Activated CD4-positive, alpha-beta T cell treated with anti-CD3 and anti-CD28 coated beads, Interleukin-2, amount 50 U/mL, for 1 hour (primary cell): ENCODE data around the gene BRCA2.
"Not testable (repeated sequence)": the region's sequence is repeated elsewhere in the genome, so short reads cannot be mapped to it uniquely, and the experiment has no call there.

Experiments used
- DNase-seq: peaks from one replicate; pipeline ENCODE4 v3.0.0-alpha.2; 2020

Gene BRCA2

GRCh38 chr13:32310134-32310706 lies 5.1 kb upstream of the BRCA2 start:
- DNase-seq, result no peak

GRCh38 chr13:32311188-32311897 lies 4.0 kb upstream of the BRCA2 start:
- DNase-seq, result no peak

GRCh38 chr13:32314271-32315237 lies 754 bp upstream of the BRCA2 start:
- DNase-seq, result peak; percentile 47

- no peak for DNase-seq
Observed at GRCh38 chr13:32316028-32316339, 676 bp downstream of the BRCA2 start.

GRCh38 chr13:32316501-32316900 lies 1.2 kb downstream of the BRCA2 start:
- DNase-seq, result no peak

- DNase-seq, result no peak
Observed at GRCh38 chr13:32317716-32318465, 2.6 kb downstream of the BRCA2 start.

- no peak for DNase-seq
Observed at GRCh38 chr13:32320528-32320927, 5.2 kb downstream of the BRCA2 start.

GRCh38 chr13:32323912-32324311 lies 8.6 kb downstream of the BRCA2 start:
- DNase-seq, result no peak

- no peak for DNase-seq
Observed at GRCh38 chr13:32330441-32330840, 15.1 kb downstream of the BRCA2 start.

- DNase-seq, result no peak
Observed at GRCh38 chr13:32334671-32335070, 19.4 kb downstream of the BRCA2 start.

- no peak for DNase-seq
Observed at GRCh38 chr13:32340914-32341313, 25.6 kb downstream of the BRCA2 start.

- no peak for DNase-seq
Observed at GRCh38 chr13:32347651-32348050, 32.3 kb downstream of the BRCA2 start.

- DNase-seq, result not testable (repeated sequence)
Observed at GRCh38 chr13:32350839-32351441, 35.6 kb downstream of the BRCA2 start.

- DNase-seq, result no peak
Observed at GRCh38 chr13:32354040-32354439, 38.7 kb downstream of the BRCA2 start.

GRCh38 chr13:32355935-32356334 lies 40.6 kb downstream of the BRCA2 start:
- DNase-seq, result not testable (repeated sequence)

GRCh38 chr13:32362574-32362973 lies 47.3 kb downstream of the BRCA2 start:
- DNase-seq, result no peak

- DNase-seq, result no peak
Observed at GRCh38 chr13:32370805-32371204, 55.5 kb downstream of the BRCA2 start.

- no peak for DNase-seq
Observed at GRCh38 chr13:32376642-32377415, 61.5 kb downstream of the BRCA2 start.

- DNase-seq, result no peak
Observed at GRCh38 chr13:32378012-32378411, 62.7 kb downstream of the BRCA2 start.

GRCh38 chr13:32381539-32381938 lies 66.2 kb downstream of the BRCA2 start:
- DNase-seq, result no peak

GRCh38 chr13:32383836-32384618 lies 68.7 kb downstream of the BRCA2 start:
- no peak for DNase-seq
